ES-I3 (cell line): ENCODE measurements around the gene TTYH1.

Source experiments
- H3K36me3 ChIP-seq: 2 replicates; pipeline ENCODE4 v1.6.1; 2013; ENCODE audit warnings: mild to moderate bottlenecking, low read length, control low read depth, moderate library complexity; ENCODE audit not compliant: insufficient read depth
- H3K4me1 ChIP-seq: 2 replicates; pipeline ENCODE4 v1.6.1; 2013; ENCODE audit warnings: mild to moderate bottlenecking, control low read depth, low read length; ENCODE audit not compliant: insufficient read depth
- H3K9ac ChIP-seq: 2 replicates; pipeline ENCODE4 v1.6.1; 2013; ENCODE audit warnings: low read depth, mild to moderate bottlenecking, low read length, moderate library complexity
- H3K9me3 ChIP-seq: 2 replicates; pipeline ENCODE4 v1.6.1; 2013; ENCODE audit warnings: mild to moderate bottlenecking, low read length, moderate library complexity; ENCODE audit not compliant: control insufficient read depth, insufficient read depth

The TTYH1 gene

DNA sequence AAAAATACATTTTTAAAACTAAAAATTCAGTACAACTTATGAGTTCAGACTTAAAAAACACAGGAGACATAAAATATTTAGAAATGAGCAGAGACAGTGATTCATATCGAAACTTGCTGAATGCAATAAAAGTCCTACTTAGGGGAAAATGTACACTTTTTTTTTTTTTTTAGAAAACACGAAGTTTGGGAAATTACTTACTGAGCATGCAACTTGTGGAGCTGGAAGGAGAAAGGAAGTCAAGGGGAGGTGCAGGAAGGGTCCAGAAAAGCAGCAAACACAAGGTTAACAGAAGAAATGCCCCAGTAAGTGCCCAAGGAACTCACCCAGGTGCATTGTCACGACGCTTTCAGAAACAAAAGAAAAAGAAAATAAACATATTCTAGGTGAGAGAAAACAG, 31.9 kb upstream of the TTYH1 start:
- Histone ChIP-seq H3K9ac (no peak overlapping the region), H3K36me3 (no peaks in the 10 kb centered on the region), H3K9me3 (no peaks in the 10 kb centered on the region), H3K4me1 (no peaks in the 10 kb centered on the region)

DNA sequence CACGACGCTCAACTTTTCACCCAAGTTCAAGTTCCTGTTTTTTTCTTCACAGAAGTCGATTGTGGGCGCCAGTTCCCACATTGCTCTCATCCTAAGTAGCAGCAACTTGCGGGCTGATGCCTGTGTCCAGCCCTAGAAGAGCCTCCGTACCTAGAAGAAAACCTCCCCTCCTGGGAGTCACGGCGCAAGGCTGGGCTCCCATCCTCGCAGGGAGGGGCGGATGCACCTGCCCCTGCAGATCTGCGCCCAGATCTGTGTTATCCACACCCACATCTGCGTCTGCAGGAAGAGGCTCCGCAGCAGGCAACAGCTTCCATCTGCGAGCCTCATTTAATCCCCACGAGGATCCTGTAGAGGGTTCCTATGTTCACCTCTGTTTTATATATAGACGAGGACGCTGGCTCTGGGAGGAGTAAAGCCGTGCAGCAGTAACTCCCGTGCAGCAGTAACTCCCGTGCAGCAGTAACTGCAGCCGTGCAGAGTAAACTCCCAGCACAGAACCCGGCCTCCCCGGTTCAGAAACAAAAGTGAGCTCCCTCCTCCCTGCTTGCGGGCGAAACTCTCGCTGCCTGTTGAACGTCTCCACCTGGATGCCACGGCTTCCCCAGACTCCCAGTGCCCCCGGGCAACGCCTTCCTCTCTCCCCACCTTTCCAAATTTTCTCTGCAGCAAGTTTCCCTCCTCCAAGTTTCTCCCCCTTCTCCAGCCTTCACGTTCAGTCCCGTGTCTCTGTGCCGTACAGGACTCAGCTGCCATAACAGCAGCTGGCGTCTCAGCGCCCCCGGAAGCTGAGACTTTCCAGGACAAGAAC, 27.1 kb upstream of the TTYH1 start:
- peaks cover 8% of the 10 kb centered on the region for H3K4me1 ChIP-seq
- H3K9ac ChIP-seq, result peak overlapping the region; percentile 49
- H3K36me3 ChIP-seq, result no peaks in the 10 kb centered on the region
- H3K9me3 ChIP-seq, result no peaks in the 10 kb centered on the region

DNA sequence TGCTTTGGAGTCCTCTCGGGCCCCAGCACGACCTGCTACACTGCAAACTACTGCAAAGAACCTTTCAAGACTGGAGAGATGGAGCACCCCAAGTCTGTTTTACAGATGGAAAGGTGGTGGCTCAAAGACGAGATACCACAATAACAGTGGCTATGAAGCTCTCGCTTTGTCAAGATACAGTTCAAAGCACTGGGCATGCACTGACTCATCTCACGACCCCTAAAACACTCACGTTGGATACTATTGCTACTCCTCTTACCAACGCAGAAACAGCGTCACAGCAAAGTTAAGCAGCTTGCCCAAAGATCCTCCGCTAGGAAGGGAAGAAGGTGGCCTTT, 26.5 kb upstream of the TTYH1 start:
- no peaks in the 10 kb centered on the region for H3K36me3 ChIP-seq
- H3K9ac ChIP-seq, result peak overlapping the region; percentile 49; the same call in 1 of the 2 replicates
- peaks cover 8% of the 10 kb centered on the region for H3K4me1 ChIP-seq
- no peaks in the 10 kb centered on the region for H3K9me3 ChIP-seq

DNA sequence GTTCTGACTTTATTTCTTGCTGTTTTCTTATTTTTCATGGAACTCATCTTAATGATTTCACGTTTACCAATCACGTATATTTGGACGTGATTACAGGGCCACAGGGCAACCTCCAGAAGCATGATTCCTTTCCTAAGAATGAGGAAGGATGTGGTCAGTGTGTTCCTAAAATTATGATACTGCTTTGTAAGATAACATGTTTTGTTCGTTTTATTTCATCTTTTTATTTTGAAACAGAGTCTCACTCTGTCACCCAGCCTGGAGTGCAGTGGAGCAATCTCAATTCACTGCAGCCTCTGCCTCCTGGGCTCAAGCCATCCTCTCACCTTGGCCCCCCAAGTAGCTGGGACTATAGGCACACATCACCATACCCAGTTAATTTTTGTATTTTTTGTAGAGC, 25.7 kb upstream of the TTYH1 start:
- Histone ChIP-seq H3K9ac (no peak overlapping the region), H3K4me1 (peaks cover 8% of the 10 kb centered on the region), H3K36me3 (no peaks in the 10 kb centered on the region), H3K9me3 (no peaks in the 10 kb centered on the region)

DNA sequence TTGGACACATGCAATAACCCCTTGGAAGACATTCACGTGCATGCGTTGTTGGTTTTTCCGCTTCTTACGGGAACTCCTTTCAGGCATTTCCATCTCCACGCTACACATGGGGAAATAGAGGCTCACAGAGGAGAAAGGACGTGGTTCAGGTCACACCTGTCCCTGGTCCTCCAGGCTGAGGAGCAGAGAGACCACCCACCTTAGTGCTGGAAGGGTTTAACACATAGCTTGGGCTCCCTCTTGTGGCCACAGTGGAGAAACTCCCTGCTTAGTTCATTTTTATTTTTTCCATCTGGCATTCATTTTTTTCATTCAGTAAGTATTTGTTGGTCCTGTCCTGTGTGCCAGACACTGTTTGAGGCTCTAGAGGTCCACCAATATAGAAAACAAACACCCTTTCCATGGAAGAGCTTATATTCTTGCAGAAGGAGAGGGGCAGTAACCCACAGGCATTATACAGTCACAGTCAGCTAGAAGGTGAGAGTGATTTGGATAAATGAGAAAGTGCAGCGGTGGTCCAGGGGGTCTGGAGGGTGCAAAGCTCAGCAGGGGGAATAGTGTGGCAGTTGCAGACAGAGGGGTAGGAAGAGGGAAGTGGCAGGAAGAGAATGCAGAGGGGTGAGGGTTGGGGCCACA, 24.2 kb upstream of the TTYH1 start:
- H3K9me3 ChIP-seq, result no peaks in the 10 kb centered on the region
- no peaks in the 10 kb centered on the region for H3K36me3 ChIP-seq
- peaks cover 8% of the 10 kb centered on the region for H3K4me1 ChIP-seq
- H3K9ac ChIP-seq, result no peak overlapping the region

DNA sequence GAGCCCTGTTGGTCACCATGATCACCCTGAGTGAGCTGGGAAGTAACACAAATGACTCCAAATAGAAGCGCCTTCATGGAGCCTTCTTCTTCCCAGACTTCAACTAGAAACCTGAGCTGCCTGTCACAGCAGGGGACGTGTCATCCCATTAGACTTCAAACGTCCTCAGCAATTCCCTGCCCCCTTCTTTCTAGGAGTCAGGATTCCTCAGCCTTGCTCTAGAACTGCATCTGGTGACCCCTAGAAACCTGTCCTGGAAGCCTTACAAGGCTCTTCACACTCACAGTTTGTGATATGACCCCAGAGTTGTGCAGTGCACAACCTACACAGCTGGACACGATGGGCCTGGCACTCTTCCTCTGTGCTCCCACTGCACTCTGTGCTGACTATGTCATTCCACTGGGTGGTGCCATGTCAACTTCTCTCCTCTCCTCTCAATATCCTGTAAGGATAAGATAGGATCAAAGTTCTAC, 23.6 kb upstream of the TTYH1 start:
- no peaks in the 10 kb centered on the region for H3K9me3 ChIP-seq
- H3K9ac ChIP-seq, result no peak overlapping the region
- H3K36me3 ChIP-seq, result no peaks in the 10 kb centered on the region
- peaks cover 8% of the 10 kb centered on the region for H3K4me1 ChIP-seq

DNA sequence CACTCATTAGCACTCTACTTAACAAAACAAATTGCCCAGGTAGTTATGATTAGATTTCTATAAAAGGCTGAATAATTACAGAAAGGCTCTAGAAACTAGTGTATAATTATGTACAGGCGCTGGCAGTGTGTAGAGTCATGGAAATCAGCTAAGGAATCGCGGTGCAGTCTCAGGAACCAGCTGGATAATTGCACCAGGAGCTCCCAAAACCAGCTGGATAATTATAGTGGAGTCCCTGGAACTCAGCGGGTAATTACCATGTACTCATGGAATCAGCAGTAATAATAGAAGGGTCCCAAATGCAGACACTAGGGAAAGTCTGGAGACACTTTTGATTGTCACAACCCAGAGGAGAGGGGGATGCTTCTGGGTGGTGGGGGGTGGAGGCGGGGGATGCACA, 23.2 kb upstream of the TTYH1 start:
- Histone ChIP-seq H3K9ac (no peak overlapping the region), H3K4me1 (peaks cover 8% of the 10 kb centered on the region), H3K9me3 (no peaks in the 10 kb centered on the region), H3K36me3 (no peaks in the 10 kb centered on the region)

DNA sequence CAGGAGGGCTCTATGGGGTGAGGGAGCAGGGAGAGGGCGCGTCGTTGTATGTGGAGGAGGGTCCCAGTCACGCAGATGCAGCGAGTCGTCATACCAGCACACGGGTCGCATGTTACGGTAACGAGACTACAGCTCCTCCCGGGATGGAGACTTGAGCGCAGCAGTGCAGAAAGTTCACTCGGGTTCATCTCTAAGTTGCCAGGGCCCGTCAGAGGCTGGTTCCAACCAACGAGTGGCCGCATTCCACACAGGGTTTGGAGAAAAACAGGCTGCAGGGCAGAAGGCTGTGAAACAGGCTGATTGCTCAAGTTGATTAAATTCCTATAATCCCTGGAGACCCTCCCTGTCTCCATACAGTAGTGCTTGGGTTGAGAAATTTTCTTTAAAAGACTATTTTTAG, 21.9 kb upstream of the TTYH1 start:
- peaks cover 8% of the 10 kb centered on the region for H3K4me1 ChIP-seq
- no peaks in the 10 kb centered on the region for H3K9me3 ChIP-seq
- H3K9ac ChIP-seq, result no peak overlapping the region
- no peaks in the 10 kb centered on the region for H3K36me3 ChIP-seq

DNA sequence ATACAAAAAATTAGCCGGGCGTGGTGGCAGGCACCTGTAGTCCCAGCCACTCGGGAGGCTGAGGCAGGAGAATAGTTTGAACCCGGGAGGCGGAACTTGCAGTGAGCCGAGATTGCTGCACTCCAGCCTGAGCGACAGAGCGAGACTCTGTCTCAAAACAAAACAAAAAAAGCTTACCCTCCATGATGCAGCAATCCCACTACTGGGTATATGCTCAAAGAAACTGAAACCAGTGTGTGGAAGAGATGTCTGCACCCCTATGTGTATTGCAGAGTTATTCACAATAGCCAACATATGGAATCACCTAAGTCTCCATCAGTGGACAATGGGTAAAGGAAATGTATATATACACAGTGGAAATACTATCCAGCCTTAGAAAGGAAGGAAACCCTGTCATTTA, 19.6 kb upstream of the TTYH1 start:
- Histone ChIP-seq H3K4me1 (peaks cover 8% of the 10 kb centered on the region), H3K9ac (no peak overlapping the region), H3K9me3 (no peaks in the 10 kb centered on the region), H3K36me3 (no peaks in the 10 kb centered on the region)

DNA sequence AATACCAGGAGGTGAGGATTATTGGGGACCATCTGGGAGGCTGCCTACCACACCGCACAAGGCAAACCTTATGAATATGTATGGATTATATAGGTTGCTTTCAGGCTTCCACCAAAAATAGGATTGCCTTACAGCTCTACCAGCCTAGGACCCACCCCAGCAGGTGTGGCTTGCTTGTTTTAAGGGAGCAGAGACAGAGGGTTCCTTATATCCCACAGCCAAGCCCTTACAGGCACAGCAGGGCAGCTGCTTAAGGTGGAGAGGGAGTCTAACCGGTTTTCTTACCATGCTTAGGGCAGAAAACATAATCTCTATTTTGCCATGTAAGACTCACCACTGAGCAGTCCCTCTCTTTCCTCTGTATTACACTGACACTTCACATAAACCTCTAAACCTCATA, 16.1 kb upstream of the TTYH1 start:
- no peaks in the 10 kb centered on the region for H3K9me3 ChIP-seq
- H3K4me1 ChIP-seq, result no peaks in the 10 kb centered on the region
- H3K36me3 ChIP-seq, result no peaks in the 10 kb centered on the region
- H3K9ac ChIP-seq, result no peak overlapping the region

DNA sequence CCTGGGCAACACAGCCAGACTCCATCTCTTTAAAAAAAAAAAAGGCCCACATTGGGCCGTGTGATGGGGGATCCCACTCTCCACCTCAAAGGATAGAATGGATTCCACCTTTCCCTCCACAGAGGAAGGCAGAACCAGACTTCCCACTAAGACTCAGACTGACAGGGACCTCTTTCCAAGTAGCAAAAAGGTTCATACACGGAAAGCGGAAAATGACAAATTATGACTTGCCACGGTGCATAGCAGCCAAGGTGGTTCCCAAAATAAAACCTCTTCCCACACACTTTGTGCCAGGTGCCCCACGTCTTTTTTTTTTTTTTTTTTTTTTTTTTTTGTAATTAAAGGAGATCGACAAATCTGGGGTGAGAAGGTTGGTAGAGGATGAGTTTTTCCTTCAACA, 14.4 kb upstream of the TTYH1 start:
- H3K9me3 ChIP-seq, result no peaks in the 10 kb centered on the region
- H3K4me1 ChIP-seq, result no peaks in the 10 kb centered on the region
- H3K9ac ChIP-seq, result no peak overlapping the region
- no peaks in the 10 kb centered on the region for H3K36me3 ChIP-seq

DNA sequence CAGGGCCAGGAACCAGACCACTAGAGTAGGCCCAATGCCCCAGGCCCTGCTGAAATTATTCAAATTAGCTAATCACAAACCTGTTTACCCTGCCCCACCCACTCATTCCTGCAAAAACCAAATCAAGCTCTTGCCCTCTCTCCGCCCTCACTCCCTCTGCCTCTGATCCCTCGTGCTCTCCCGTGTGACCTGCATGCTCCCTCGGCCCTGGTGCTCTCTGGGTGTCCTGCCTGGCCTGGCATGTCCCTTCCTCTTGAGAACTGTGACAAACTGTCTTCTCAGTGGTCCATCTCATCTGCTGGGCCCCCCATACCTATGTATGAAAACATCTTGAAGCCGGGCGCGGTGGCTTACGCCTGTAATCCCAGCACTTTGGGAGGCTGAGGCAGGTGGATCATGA, 12.2 kb upstream of the TTYH1 start:
- Histone ChIP-seq H3K4me1 (no peaks in the 10 kb centered on the region), H3K36me3 (no peaks in the 10 kb centered on the region), H3K9me3 (no peaks in the 10 kb centered on the region; the same call in 1 of the 2 replicates), H3K9ac (no peak overlapping the region)

DNA sequence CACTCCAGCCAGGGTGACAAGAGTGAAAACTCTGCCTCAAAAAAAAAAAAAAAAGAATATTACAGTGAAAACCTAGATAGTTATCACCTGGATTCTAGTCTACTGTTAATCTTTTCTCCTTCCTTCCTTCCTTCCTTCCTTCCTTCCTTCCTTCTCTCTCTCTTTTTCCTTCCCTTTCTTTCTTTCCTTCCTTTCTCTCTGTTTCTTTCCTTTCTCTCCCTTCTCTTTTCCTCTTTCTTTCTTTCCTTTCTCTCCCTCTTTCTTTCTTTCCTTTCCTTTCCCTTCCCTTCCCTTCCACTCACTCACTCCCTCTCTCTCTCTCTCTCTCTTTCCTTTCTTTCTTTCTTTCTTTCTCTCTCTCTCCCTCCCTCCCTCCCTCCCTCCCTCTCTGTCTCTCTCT, 9.6 kb upstream of the TTYH1 start:
- Histone ChIP-seq H3K36me3 (no peaks in the 10 kb centered on the region), H3K9me3 (no peaks in the 10 kb centered on the region; the same call in 1 of the 2 replicates), H3K9ac (no peak overlapping the region), H3K4me1 (no peaks in the 10 kb centered on the region)

DNA sequence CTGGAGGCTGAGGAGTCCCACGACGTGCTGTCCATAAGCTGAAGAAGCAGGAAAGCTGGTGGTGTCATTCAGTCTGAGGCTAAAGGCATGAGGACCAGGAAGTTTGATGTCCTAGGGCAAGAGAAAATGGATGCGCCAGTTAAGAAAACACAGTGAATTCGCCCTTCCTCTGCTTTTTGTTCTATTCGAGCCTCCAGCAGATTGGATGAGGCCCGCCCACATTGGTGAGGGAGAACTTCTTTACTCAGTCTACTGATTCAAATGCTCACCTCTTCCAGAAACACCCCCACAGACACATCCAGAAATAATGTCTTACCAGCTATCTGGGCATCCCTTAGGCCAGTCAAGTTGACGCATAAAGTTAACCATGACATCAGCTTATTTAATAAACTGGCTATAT, 7.5 kb upstream of the TTYH1 start:
- H3K9me3 ChIP-seq, result no peaks in the 10 kb centered on the region; the same call in 1 of the 2 replicates

DNA sequence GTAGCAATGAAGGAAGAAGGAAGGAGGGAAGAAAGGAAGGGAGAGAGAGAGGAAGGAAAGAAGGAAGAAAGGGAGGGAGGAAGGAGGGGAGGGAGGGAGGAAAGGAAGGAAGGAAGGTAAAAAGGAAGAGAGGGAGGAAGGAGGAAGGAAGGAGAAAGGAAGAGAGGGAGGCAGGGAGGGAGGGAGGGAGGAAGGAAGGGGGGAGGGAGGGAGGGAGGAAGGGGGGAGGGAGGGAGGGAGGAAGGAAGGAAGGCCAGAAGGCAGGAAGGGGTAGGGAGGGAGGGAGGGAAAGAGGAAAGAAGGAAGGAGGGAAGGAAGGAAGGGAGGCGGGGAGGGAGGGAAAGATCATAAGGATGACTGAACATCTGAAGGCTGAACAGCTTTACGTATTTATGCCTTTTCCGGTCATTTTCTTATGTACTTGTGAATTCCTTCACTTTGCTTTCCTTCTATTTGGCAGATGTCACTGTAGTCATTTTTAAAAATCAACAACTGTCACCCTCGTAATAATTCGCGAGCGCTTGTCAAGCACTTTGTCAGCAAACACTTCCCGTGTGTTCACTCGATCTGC, 6.7 kb upstream of the TTYH1 start:
- H3K9ac ChIP-seq, result no peak overlapping the region
- no peaks in the 10 kb centered on the region; the same call in 1 of the 2 replicates for H3K9me3 ChIP-seq
- no peaks in the 10 kb centered on the region for H3K36me3 ChIP-seq
- no peaks in the 10 kb centered on the region for H3K4me1 ChIP-seq

More for the DNA sequence above, 7.5 kb upstream of the TTYH1 start:
- Histone ChIP-seq H3K4me1 (no peaks in the 10 kb centered on the region), H3K36me3 (no peaks in the 10 kb centered on the region), H3K9ac (no peak overlapping the region)
